Kidney epithelial cell (primary cell): ENCODE results near the gene LMAN2. TPM values are rescaled to one million over a fixed set of nuclear protein-coding genes. Genes with fewer than 3 reads are reported as not detected.
"Not testable (repeated sequence)": the region's sequence is repeated elsewhere in the genome, so short reads cannot be mapped to it uniquely, and the experiment has no call there.

Experiments
- DNase-seq: peaks from one replicate; pipeline ENCODE4 v3.0.0-alpha.2; 2010; ENCODE audit warnings: low read depth
- H3K27me3 ChIP-seq: 2 replicates; pipeline ENCODE4 v1.6.0; 2011; ENCODE audit warnings: low read length; ENCODE audit not compliant: control insufficient read depth, insufficient read depth
- H3K36me3 ChIP-seq: 2 replicates; pipeline ENCODE4 v1.5.1; 2011; ENCODE audit warnings: low read length; ENCODE audit not compliant: control insufficient read depth, insufficient read depth
- H3K4me3 ChIP-seq: 2 replicates; pipeline ENCODE4 v1.5.1; 2011; ENCODE audit warnings: low read depth, mild to moderate bottlenecking, control low read depth, low read length
- total RNA-seq: library from RNA; depleted of rRNA; stranded (reverse); fragments of >200 nt; gene quantifications from 2 replicates; pipeline ENCODE4 v1.2.3, GENCODE V29; 2015
- TF ChIP-seq, protein P1 (sequence below): IDR thresholded peaks from 2 replicates; pipeline ENCODE4 v1.5.1; 2011; ENCODE audit warnings: mild to moderate bottlenecking, moderate library complexity, low read length, control low read depth, inconsistent platforms; ENCODE audit not compliant: insufficient read depth, poor library complexity, severe bottlenecking

LMAN2 gene
- total RNA-seq, 1 donor from 2014 or later: 308 TPM

DNA sequence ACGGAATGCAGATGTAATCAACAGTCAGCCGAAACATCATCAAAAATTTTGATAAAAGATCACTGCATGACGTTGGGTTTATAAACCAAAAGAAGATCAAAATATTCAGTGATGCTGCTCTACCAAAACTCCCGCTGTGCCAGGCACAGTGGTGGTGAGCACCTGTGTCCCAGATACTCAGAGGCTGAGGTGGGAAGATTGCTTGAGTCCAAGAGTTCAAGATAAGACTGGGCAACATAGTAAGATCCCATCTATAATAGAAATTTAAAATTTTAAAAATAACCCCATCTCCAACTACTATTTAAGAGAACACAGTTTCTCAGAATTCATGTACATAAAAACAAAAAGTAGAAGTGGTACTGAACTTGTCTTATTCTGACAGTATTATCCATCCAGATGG, 3.8 kb downstream of the LMAN2 start:
- H3K36me3 ChIP-seq: no peaks in the 10 kb centered on the region
- DNase-seq: no peak
- TF ChIP-seq, protein P1, sequence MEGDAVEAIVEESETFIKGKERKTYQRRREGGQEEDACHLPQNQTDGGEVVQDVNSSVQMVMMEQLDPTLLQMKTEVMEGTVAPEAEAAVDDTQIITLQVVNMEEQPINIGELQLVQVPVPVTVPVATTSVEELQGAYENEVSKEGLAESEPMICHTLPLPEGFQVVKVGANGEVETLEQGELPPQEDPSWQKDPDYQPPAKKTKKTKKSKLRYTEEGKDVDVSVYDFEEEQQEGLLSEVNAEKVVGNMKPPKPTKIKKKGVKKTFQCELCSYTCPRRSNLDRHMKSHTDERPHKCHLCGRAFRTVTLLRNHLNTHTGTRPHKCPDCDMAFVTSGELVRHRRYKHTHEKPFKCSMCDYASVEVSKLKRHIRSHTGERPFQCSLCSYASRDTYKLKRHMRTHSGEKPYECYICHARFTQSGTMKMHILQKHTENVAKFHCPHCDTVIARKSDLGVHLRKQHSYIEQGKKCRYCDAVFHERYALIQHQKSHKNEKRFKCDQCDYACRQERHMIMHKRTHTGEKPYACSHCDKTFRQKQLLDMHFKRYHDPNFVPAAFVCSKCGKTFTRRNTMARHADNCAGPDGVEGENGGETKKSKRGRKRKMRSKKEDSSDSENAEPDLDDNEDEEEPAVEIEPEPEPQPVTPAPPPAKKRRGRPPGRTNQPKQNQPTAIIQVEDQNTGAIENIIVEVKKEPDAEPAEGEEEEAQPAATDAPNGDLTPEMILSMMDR: no peak
- no peaks in the 10 kb centered on the region for H3K27me3 ChIP-seq
- no peak overlapping the region for H3K4me3 ChIP-seq

- Histone ChIP-seq H3K27me3 (no peaks in the 10 kb centered on the region), H3K4me3 (no peak overlapping the region), H3K36me3 (no peaks in the 10 kb centered on the region)
- TF ChIP-seq, protein P1: no peak
- no peak for DNase-seq
Measured at GRCh38 chr5:177346820-177347219, 4.6 kb downstream of the LMAN2 start.

DNA sequence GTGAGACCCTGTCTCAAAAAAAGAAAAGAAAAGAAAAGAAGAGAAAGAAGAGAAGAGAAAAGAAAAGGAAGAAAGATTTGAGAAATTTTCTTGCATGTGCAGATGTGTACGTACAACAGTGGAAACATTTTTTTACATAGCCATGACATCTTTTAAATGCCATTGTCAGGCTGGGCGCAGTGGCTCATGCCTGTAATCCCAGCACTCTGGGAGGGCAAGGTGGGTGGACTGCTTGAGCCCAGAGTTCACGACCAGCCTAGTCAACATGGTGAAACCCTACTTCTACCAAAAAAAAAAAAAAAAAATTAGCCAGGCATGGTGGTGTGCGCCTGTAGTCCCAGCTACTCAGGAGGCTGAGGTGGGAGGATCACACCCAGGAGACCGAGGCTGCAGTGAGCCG, 6.6 kb downstream of the LMAN2 start:
- no peak overlapping the region for H3K4me3 ChIP-seq
- no peak for DNase-seq
- TF ChIP-seq, protein P1: no peak
- no peaks in the 10 kb centered on the region for H3K36me3 ChIP-seq
- no peaks in the 10 kb centered on the region for H3K27me3 ChIP-seq

DNA sequence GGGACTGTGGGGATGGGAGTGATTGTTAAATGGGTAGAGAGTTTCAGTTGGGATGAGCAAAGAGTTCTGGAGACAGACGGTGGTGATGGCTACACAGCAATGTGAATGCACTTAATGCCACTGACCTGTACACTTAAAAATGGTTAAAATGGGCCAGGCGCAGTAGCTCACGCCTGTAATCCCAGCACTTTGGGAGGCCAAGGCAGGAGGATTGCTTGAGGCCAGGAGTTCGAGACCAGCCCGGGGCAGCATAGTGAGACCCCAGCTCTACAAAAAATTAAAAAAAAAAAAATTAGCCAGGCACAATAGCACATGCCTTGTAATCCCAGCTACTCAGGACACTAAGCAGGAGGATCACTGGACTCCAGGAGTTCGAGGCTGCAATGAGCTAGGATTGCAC, 7.7 kb downstream of the LMAN2 start:
- Histone ChIP-seq H3K27me3 (no peaks in the 10 kb centered on the region), H3K36me3 (peaks cover 1% of the 10 kb centered on the region), H3K4me3 (no peak overlapping the region)
- DNase-seq: no peak
- TF ChIP-seq, protein P1: no peak

GRCh38 chr5:177343000-177343399, 8.5 kb downstream of the LMAN2 start:
- not testable (repeated sequence) for H3K36me3 ChIP-seq, H3K4me3 ChIP-seq, H3K27me3 ChIP-seq, DNase-seq

DNA sequence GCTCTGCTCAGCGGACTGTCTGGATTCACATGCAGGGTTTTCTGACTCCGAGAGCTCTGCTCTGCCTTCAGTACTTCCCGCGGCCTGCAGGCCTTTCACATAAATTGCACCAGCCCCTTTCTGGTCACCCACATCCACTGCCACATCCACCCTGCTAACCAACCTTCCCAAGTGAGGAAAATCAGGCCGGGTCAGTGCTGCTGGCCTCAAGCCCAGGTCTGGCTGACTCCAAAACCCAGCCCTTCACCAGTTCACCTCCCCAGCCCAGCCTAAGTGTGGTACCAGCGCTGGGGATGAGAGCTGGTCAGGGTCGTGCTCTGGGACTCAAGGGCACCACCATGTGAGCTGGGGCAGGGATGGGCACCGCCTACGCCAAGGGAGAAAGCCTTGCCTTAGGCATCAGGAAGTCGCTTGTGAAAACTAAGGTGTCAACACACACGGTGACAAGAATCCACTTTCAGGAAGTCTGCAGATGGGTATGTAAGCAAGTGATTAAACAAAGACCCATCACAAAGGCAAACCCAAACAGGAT, 12.3 kb downstream of the LMAN2 start:
- H3K4me3 ChIP-seq: no peak overlapping the region
- TF ChIP-seq, protein P1: no peak
- no peak for DNase-seq
- peaks cover 4% of the 10 kb centered on the region for H3K36me3 ChIP-seq
- H3K27me3 ChIP-seq: no peaks in the 10 kb centered on the region
